ENCODE measurements around the gene TRPC6. TPM values are rescaled to one million over a fixed set of nuclear protein-coding genes. Genes with fewer than 3 reads are reported as not detected.
A peak's percentile ranks its signal among the peaks of the same experiment; 100 is the strongest.

Gene TRPC6
- total RNA-seq, 2 donors from 2014 or later: 0.28 to 0.93 TPM

DNA sequence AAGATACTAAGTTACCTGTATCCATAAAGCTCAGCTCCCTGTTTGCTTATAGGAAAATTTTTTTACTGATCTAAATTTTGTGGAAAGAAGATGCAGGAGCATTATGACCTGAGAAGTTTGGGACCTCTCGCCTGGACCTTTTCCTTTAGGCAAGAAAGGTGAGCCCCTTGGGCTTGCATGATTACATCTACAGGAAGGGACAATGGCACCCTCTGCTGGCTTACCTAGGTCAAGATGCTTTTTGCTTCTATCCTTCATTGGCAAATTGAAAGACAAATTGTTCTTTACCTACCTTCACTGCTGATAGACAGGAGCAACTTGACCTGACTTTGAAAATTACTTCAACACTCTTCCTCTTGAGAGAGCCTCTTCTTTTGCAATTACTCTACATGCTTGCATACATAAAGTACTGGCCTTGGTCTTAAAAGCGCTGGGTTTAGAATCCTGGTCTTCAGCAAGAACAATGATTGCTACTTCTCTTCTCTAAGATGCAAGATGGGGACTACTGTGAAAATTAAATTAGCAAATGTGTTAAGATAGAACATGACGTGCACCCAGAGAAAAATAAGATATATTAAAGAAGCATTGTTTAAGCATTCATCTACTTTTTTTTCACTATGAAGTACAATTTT is 147.2 kb downstream of the TRPC6 start:
- Histone ChIP-seq H3K4me3 (no peak overlapping the region), H3K27ac (no peak overlapping the region), H3K9me3 (no peaks in the 10 kb centered on the region), H3K4me1 (peaks cover 0 to 5% of the 10 kb centered on the region in 2 donors), H3K27me3 (no peaks in the 10 kb centered on the region), H3K36me3 (no peaks in the 10 kb centered on the region)
- no peak for DNase-seq (ENCODE audit: low spot score)
- TF ChIP-seq, protein P1, sequence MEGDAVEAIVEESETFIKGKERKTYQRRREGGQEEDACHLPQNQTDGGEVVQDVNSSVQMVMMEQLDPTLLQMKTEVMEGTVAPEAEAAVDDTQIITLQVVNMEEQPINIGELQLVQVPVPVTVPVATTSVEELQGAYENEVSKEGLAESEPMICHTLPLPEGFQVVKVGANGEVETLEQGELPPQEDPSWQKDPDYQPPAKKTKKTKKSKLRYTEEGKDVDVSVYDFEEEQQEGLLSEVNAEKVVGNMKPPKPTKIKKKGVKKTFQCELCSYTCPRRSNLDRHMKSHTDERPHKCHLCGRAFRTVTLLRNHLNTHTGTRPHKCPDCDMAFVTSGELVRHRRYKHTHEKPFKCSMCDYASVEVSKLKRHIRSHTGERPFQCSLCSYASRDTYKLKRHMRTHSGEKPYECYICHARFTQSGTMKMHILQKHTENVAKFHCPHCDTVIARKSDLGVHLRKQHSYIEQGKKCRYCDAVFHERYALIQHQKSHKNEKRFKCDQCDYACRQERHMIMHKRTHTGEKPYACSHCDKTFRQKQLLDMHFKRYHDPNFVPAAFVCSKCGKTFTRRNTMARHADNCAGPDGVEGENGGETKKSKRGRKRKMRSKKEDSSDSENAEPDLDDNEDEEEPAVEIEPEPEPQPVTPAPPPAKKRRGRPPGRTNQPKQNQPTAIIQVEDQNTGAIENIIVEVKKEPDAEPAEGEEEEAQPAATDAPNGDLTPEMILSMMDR (IDR thresholded peaks at IDR 0.05): peak in 1 of 2 donors; percentile 71

DNA sequence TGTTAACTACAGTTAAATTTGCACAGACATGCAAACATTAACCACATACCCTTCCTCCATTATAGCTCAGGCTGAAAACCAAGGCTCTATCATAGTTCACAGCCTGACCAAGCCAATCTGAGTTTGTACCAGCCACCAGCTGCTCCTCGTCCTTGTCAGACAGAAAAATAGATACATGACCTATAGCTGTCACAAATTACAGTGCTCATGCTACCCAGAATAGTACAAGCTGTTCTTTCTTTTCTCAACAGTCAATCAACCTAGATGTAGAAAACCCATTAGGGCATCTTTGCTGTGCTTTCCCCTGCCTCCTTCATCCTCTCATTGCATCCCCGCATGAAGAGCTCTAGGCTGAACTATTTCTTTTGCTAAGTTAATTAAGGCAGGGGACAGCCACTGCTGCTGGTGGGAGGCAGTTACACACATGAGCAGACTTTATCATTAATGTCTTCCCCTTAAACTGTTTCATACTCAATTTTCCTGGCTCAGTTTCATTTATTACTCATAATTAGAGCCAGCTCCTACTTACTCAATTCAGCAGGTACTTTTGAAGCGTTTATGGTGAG is 148.3 kb downstream of the TRPC6 start:
- TF ChIP-seq, protein P1 (IDR thresholded peaks at IDR 0.05): no peak
- H3K4me3 ChIP-seq: no peak overlapping the region
- H3K27ac ChIP-seq: no peak overlapping the region
- no peaks in the 10 kb centered on the region for H3K4me1 ChIP-seq
- no peaks in the 10 kb centered on the region for H3K27me3 ChIP-seq
- H3K9me3 ChIP-seq: no peaks in the 10 kb centered on the region
- no peak for DNase-seq (ENCODE audit: low spot score)
- H3K36me3 ChIP-seq: no peaks in the 10 kb centered on the region

DNA sequence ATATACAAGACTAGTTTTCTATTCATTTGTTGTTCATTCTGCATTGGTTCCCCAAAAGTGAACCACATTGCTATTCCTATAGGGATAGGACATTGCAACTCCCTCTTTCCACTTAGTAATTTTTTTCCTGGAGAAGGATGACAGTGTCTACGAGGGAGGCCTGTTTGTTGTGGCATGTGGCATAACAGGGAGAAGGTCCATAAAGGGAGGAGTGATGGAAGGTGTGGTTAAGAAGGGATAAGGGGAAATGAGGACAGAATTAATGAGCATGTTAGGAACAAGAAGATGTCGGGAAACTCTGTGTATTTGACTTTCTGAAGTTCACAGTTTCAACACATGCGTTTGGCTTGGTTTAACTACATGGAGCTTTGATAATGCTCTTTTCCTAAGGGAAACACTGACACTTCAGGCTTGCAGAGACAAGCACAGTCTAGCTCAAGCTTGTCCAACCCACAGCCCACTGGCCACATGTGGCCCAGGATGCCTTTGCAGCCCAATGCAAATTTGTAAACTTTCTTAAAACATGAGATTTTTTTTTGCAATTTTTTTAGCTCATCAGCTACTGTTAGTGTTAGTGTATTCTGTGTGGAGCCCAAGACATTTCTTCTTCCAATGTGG is 149.7 kb downstream of the TRPC6 start:
- H3K9me3 ChIP-seq: no peaks in the 10 kb centered on the region
- no peak overlapping the region for H3K27ac ChIP-seq
- H3K36me3 ChIP-seq: no peaks in the 10 kb centered on the region
- no peak for DNase-seq (ENCODE audit: low spot score)
- H3K4me1 ChIP-seq: no peaks in the 10 kb centered on the region
- no peak overlapping the region for H3K4me3 ChIP-seq
- H3K27me3 ChIP-seq: no peaks in the 10 kb centered on the region
- TF ChIP-seq, protein P1 (IDR thresholded peaks at IDR 0.05): no peak

DNA sequence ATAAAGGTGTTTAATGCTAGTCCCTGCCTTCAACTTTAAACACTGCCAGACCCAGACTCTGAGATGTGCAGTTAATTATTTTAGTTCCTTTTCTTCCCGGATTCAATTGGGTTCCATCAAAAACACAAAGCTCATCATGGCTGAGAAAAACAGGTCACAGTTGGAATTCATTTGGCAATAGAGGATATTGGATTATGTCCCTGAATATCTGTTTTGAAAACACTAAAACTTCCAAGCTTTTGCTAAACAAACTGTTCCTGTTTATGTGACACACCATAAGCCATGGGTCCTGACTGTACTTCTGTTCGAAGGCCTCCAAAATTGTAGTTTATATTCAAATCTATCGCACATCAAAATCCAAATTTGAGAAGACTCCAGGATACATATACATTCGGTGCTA is 150.7 kb downstream of the TRPC6 start:
- DNase-seq (ENCODE audit: low spot score): no peak
- Histone ChIP-seq H3K9me3 (peaks cover 0 to 6% of the 10 kb centered on the region in 2 donors), H3K36me3 (no peaks in the 10 kb centered on the region), H3K4me3 (no peak overlapping the region), H3K27ac (no peak overlapping the region), H3K27me3 (no peaks in the 10 kb centered on the region), H3K4me1 (no peaks in the 10 kb centered on the region)
- TF ChIP-seq, protein P1 (IDR thresholded peaks at IDR 0.05): no peak

DNA sequence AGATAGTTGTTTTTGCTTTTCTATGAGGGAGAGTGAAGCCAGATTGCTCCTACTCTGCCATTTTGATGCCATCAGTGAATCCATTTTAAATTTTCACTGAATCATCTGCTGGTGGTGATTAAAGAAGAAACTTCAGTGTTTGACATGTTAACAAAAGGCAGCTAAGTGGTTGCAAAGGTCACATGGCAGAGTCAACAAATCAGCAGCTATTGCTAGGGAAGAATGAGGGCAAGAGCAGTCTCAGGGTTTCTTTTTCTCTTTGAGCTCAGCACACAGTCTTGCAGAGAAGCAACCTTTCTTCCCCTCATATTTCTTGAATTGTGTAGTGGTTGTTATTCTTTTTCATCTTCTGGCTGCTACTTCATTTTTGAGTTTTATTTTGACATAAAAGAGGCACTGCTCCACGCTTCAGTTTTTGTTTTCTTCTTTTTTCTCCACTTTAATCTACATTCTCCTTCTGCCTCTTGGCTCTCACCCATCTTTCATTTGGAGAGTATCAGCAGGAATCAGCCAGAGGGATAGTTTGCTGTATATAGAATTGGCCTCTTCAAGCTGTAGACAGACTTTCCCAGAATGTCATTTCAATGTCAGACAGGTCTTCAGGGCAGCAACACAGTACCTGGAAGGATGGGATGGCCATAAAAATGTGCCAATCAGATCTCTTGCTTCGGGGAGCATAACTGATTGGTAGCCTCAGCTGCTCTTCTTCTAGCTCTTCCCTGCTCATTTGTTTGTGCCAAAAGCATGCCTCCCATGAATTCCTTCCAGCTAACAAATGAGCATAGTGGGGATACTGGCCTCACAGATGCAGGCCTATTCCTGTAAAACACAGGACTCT is 153.9 kb downstream of the TRPC6 start:
- no peaks in the 10 kb centered on the region for H3K4me1 ChIP-seq
- no peak overlapping the region for H3K4me3 ChIP-seq
- no peak for DNase-seq (ENCODE audit: low spot score)
- H3K27ac ChIP-seq: no peak overlapping the region
- peaks cover 0 to 10% of the 10 kb centered on the region in 2 donors for H3K9me3 ChIP-seq
- TF ChIP-seq, protein P1 (IDR thresholded peaks at IDR 0.05): no peak
- no peaks in the 10 kb centered on the region for H3K36me3 ChIP-seq
- H3K27me3 ChIP-seq: no peaks in the 10 kb centered on the region

Measured in right atrium auricular region (tissue), 2 donors.